ENCODE data around the gene SETX.
"Not testable (repeated sequence)": the region's sequence is repeated elsewhere in the genome, so short reads cannot be mapped to it uniquely, and the experiment has no call there.

Gene SETX

GRCh38 chr9:132354637-132355355 lies at the start of gene SETX:
SETX (minus strand) TSS chr9:132354986; CDS start chr9:132349428, 5,558 bp downstream.
- DNase-seq (ENCODE audit: low read depth in 2 of 2): peak; percentile 94 to 96

- no peak for DNase-seq (ENCODE audit: low read depth in 2 of 2)
Observed at GRCh38 chr9:132404228-132404881, 49.6 kb upstream of the SETX start.

- DNase-seq (ENCODE audit: low read depth in 2 of 2): no peak
Observed at GRCh38 chr9:132401824-132402223, 47.0 kb upstream of the SETX start.

GRCh38 chr9:132395560-132395959 lies 40.8 kb upstream of the SETX start:
- DNase-seq (ENCODE audit: low read depth in 2 of 2): no peak

GRCh38 chr9:132391449-132391848 lies 36.7 kb upstream of the SETX start:
- no peak for DNase-seq (ENCODE audit: low read depth in 2 of 2)

GRCh38 chr9:132390966-132391365 lies 36.2 kb upstream of the SETX start:
- no peak for DNase-seq (ENCODE audit: low read depth in 2 of 2)

- DNase-seq (ENCODE audit: low read depth in 2 of 2): no peak
Observed at GRCh38 chr9:132387133-132387532, 32.3 kb upstream of the SETX start.

- no peak for DNase-seq (ENCODE audit: low read depth in 2 of 2)
Observed at GRCh38 chr9:132384376-132384775, 29.6 kb upstream of the SETX start.

GRCh38 chr9:132383462-132383883 lies 28.7 kb upstream of the SETX start:
- no peak for DNase-seq (ENCODE audit: low read depth in 2 of 2)

- DNase-seq (ENCODE audit: low read depth in 2 of 2): no peak
Observed at GRCh38 chr9:132381966-132382541, 27.3 kb upstream of the SETX start.

GRCh38 chr9:132378416-132378815 lies 23.6 kb upstream of the SETX start:
- not testable (repeated sequence) for DNase-seq (ENCODE audit: low read depth in 2 of 2)

GRCh38 chr9:132377769-132378168 lies 23.0 kb upstream of the SETX start:
- DNase-seq (ENCODE audit: low read depth in 2 of 2): not testable (repeated sequence)

- no peak for DNase-seq (ENCODE audit: low read depth in 2 of 2)
Observed at GRCh38 chr9:132372177-132373095, 17.6 kb upstream of the SETX start.

GRCh38 chr9:132370592-132370991 lies 15.8 kb upstream of the SETX start:
- DNase-seq (ENCODE audit: low read depth in 2 of 2): no peak

GRCh38 chr9:132369421-132369820 lies 14.6 kb upstream of the SETX start:
- no peak for DNase-seq (ENCODE audit: low read depth in 2 of 2)

GRCh38 chr9:132367613-132368313 lies 13.0 kb upstream of the SETX start:
- no peak for DNase-seq (ENCODE audit: low read depth in 2 of 2)

- no peak for DNase-seq (ENCODE audit: low read depth in 2 of 2)
Observed at GRCh38 chr9:132366481-132366880, 11.7 kb upstream of the SETX start.

- no peak for DNase-seq (ENCODE audit: low read depth in 2 of 2)
Observed at GRCh38 chr9:132365986-132366385, 11.2 kb upstream of the SETX start.

GRCh38 chr9:132364068-132364467 lies 9.3 kb upstream of the SETX start:
- no peak for DNase-seq (ENCODE audit: low read depth in 2 of 2)

- DNase-seq (ENCODE audit: low read depth in 2 of 2): no peak
Observed at GRCh38 chr9:132357764-132358163, 3.0 kb upstream of the SETX start.

GRCh38 chr9:132356324-132356924 lies 1.6 kb upstream of the SETX start:
- DNase-seq (ENCODE audit: low read depth in 2 of 2): no peak
